Superior temporal gyrus (tissue), 1 donor: ENCODE results near the gene ZNRF3.
A peak's percentile ranks its signal among the peaks of the same experiment; 100 is the strongest.
"Not testable (repeated sequence)": the region's sequence is repeated elsewhere in the genome, so short reads cannot be mapped to it uniquely, and the experiment has no call there.

Source experiments
- DNase-seq: peaks from one replicate; pipeline ENCODE4 v3.0.0-alpha.2; 2016; ENCODE audit errors: extremely low spot score

ZNRF3 gene

GRCh38 chr22:29037340-29037932 is 154.1 kb downstream of the ZNRF3 start:
- no peak for DNase-seq

DNA sequence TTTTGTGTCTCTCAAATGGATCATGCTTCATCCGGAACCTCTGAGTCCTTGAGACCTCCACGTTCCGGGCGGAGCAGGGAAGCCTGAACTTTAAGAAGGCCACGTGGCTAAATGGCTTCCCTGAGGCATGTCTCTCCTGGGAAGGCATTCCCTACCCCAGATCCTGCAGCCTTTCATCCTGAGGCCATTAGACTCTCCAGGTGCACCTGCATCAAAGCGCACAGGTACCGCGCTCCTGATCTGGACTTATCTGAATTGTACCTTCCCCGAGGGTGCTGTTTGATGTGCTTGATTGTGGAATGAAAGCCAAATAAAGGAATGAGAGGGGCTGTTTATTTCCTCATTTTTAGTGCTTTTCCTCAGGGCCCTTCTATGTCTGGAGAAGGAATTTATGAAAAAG is 155.8 kb downstream of the ZNRF3 start:
- no peak for DNase-seq

DNA sequence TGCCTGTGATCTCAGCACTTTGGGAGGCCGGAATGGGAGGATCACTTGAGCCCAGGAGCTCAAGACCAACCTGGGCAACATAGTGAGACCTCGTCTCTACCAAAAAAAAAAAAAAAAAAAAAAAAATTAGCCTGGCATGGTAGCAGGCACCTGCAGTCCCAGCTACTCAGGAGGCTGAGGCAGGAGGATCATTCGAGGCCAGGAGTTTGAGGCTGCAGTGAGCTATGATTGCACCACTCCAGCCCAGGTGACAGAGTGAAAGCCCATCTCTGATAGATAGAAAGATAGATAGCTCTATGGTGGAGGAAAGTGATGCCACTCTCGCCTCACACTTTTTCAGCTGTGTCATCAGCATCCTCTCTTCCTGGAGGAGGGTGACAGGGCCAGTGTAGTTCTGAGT is 156.3 kb downstream of the ZNRF3 start:
- not testable (repeated sequence) for DNase-seq

DNA sequence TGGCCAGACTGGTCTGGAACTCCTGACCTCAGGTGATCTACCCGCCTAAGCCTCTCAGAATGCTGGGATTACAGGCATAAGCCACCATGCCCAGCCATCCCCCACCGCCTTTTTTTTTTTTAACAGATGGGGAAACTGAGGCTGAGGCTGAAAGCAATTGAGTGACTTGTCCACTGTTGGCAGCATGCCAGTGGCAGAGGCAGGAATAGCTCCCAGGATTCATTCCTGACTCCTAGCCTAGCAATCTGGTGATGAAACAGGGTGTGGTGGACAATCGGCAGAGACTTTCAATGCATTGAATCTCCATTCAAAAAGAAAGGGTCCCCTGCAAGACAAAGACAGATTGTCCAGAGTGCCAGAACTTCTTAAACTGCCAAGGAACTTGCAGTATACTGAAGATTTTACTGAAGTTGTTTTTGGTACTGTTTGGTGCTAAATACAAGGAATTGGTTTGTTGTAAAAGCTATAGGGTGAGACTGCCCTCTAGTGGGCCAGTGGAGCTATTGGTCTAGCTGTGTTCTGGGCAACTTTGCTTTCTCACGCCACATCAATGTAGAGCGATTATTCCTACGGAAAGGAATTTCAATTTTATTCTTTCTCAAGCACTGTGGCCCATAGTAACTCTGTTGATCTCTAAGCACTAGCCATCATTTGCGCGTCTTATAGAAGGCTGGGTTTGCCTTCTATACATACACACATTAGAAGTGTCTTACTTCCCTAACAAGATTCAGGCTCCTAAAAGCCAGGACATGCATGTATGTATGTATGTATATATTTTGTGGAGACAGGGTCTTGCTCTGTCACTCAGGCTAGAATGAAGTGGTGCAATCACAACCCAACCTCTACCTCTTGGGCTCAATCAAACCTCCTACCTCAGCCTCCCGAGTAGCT is 157.3 kb downstream of the ZNRF3 start:
- peak; percentile 94 for DNase-seq

DNA sequence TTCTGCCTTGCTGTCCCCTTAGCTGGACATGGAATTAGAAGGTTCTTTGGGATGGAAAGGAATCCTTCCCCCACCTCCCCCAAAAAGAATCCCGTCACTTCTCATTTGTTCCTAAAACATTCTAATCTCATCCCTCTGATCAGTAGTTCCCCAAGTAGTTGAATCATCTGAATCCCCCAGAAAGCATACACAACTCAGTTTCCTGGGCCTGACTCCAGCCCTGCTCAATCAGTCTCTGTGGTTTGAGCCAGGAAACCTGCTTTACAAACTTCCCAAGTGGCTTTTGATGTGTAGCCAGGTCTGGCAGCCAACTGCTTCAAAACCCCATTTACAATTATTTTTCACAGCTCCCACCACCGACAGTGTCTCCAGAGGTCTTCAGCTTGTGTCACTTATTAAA is 158.0 kb downstream of the ZNRF3 start:
- DNase-seq: no peak

- DNase-seq: peak; percentile 36
Observed at GRCh38 chr22:29043906-29044575, 160.7 kb downstream of the ZNRF3 start.

DNA sequence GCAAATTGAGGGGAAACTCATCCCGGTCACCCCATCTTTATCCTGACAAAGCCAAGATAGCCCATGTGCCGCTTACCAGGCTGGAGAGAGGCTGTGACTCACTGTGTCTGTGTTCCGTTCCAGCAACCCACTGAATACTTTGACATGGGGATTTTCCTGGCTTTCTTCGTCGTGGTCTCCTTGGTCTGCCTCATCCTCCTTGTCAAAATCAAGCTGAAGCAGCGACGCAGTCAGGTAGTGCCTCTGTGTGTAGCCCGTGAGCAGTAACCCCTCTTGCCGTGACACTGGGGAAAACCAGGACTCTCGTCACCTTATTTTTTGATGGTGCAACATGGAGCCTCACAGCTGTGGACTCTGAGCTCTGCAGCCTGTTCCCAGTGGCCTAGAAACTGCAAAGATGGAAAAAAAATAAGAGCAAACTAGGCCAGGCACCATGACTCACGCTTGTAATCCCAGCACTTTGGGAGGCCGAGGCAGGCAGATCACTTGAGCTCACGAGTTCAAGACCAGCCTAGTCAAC is 161.3 kb downstream of the ZNRF3 start:
- no peak for DNase-seq

GRCh38 chr22:29048822-29049654 is 165.7 kb downstream of the ZNRF3 start:
- DNase-seq: no peak

DNA sequence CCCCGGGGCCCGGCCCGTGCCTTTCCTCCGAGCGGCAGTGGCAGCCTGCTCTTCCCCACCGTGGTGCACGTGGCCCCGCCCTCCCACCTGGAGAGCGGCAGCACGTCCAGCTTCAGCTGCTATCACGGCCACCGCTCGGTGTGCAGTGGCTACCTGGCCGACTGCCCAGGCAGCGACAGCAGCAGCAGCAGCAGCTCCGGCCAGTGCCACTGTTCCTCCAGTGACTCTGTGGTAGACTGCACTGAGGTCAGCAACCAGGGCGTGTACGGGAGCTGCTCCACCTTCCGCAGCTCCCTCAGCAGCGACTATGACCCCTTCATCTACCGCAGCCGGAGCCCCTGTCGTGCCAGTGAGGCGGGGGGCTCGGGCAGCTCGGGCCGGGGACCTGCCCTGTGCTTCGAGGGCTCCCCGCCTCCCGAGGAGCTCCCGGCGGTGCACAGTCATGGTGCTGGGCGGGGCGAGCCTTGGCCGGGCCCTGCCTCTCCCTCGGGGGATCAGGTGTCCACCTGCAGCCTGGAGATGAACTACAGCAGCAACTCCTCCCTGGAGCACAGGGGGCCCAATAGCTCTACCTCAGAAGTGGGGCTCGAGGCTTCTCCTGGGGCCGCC is 166.4 kb downstream of the ZNRF3 start:
- DNase-seq: no peak

- no peak for DNase-seq
Observed at GRCh38 chr22:29050457-29050856, 167.1 kb downstream of the ZNRF3 start.

GRCh38 chr22:29053048-29053702 is 169.8 kb downstream of the ZNRF3 start:
- no peak for DNase-seq

DNA sequence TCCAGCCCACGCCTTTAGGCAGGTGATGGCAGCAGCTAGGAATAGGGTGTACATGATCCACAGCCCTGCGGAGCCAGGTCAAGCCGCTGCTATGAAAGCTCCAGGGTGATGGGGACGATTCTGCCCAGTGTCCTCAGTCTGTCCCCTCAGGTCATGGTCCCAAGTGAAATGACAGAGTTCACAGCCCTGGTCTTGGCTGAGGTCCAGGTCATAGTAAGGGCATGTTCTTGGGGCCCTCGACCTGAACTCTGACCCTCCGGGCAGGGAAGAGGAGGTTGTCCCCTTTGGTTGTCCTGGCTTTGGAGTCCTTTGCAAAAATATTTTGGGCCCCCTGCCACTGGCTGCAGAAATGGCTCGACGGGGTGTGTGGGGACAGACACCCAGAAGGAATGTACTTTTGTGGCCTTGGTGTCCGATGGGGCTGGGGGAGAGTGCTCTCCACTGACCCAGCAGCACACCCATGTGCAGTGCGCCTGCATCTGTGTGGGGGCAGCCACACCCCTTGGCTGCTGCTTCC is 170.9 kb downstream of the ZNRF3 start:
- no peak for DNase-seq

GRCh38 chr22:29055192-29055830 is 171.9 kb downstream of the ZNRF3 start:
- DNase-seq: no peak

- no peak for DNase-seq
Observed at GRCh38 chr22:29056472-29056871, 173.1 kb downstream of the ZNRF3 start.

DNA sequence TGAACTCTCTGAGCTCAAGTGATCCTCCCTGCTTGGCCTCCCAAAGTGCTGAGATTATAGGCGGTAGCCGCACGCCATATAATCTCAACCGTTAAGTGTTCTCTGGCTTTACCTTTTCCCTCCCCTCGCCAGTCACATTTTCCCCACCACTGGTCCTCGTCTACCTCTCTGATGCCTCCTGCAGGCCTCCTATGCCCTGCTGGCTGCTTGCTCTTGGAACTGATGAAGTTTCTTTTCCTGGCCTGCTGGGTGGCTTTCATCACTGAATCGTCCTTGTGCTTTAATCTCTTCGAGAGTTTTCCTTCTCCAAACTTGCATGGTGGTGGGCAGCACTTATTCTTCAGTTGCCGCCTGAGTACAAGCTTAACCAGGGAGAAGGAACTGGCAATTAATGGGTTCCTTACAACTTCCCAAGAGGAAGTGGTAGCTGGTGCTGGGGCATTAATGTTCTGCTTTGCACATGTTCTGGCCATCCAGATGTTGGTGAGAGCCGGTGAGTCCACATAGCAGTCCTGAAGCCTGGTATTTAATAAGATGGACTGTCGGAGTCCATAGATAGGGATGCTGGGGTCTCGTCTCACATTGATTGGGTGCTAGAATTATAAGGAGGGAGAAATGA is 177.0 kb downstream of the ZNRF3 start:
- no peak for DNase-seq

DNA sequence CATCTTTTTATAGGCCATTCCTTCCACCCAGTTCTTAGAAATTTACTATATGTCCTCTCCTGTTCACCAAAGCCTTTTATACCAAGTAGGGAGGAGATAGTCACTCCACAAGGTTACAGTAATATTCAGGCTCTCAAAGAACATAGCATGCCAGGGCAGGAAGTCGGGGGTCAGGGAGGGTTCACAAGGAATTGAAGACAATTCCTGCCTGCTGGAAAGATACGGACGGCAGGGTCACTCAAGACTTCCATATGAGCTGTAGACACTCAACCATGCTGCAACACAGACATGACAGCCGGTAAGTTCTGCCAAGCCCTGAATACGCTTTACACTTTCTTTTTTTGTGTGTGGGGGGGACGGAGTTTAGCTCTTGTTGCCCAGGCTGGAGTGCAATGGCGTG is 177.6 kb downstream of the ZNRF3 start:
- DNase-seq: no peak

- DNase-seq: no peak
Observed at GRCh38 chr22:29061773-29062172, 178.4 kb downstream of the ZNRF3 start, which contains the start of gene C22orf31. Gene C22orf31, minus strand, starts transcription at chr22:29061831. Its CDS starts 39 bp downstream, at chr22:29061792.

- DNase-seq: no peak
Observed at GRCh38 chr22:29062286-29062821, 179.0 kb downstream of the ZNRF3 start.
